Stimulated activated CD4-positive, alpha-beta T cell treated with anti-CD3 and anti-CD28 coated beads, TNF-alpha, amount 100 ng/mL, for 48 hours (primary cell): ENCODE measurements around the gene FAM98B.
"Not testable (repeated sequence)": the region's sequence is repeated elsewhere in the genome, so short reads cannot be mapped to it uniquely, and the experiment has no call there.

Experiments
- DNase-seq, 3 donors: peaks; one replicate each; pipeline ENCODE4 v3.0.0-alpha.2; 2020; ENCODE audit warnings: low read depth in 3 of 3

Gene FAM98B

GRCh38 chr15:38453971-38454695 is at the start of gene FAM98B:
Gene FAM98B, plus strand, starts transcription at chr15:38454127. Its CDS starts 35 bp downstream, at chr15:38454162.
- peak; percentile 76 to 83 (median 82) for DNase-seq

- no peak for DNase-seq
Observed at GRCh38 chr15:38406436-38406835, 47.5 kb upstream of the FAM98B start.

GRCh38 chr15:38408576-38408975 is 45.4 kb upstream of the FAM98B start:
- no peak for DNase-seq

GRCh38 chr15:38411902-38412301 is 42.0 kb upstream of the FAM98B start:
- DNase-seq, result no peak

GRCh38 chr15:38412466-38412865 is 41.5 kb upstream of the FAM98B start:
- no peak for DNase-seq

GRCh38 chr15:38414357-38414756 is 39.6 kb upstream of the FAM98B start:
- no peak for DNase-seq

DNA sequence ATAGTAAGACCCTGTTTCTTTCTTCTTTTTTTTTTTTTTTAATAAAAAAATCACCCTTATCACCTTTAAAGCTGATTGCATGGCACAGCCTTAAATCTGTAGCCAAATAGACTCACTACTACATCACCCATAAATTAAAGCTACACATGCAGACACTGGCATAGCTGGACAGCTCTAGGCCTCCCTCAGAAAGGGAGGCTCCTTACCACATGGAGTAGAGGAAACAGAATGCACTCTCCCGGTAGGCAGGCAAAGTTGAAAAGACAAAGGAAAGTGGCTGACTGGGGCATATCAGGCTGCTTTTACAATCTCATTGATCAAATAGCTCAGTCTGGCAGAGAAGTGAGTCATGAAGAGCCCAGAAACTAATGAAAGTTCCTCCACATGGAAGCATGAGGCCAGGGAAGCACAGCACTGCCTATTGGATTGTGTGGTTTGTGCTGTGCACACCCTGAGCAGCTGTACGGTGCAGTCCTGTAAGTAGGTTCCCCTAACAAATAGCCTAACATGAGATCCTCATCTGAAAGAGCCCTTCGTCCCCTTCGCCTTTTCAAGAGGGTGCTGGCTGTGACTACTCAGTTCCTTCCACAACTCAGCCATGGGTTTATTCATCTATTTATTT is 32.7 kb upstream of the FAM98B start:
- DNase-seq, result no peak

GRCh38 chr15:38424101-38424552 is 29.8 kb upstream of the FAM98B start:
- DNase-seq, result no peak

- no peak for DNase-seq
Observed at GRCh38 chr15:38425269-38425668, 28.7 kb upstream of the FAM98B start.

DNA sequence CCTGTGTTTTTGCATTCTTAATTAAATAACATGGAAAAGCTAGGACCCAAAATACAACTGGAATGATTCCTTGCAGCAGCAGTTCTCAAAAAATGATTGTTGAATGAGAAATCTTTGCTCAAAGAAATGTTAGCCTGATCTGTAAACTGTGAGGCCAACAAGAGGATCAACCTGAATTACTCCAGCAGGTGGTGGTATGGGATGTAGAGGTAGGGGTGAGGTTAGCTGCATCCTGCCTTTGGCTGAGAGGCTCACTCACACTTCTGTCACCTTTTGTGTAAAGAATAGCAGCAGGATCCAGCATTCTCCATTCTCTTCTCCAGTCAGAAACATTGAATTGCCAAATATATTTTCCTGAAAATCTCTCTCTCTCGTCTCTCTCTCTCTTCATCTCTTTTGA is 26.5 kb upstream of the FAM98B start:
- DNase-seq, result no peak

- DNase-seq, result no peak
Observed at GRCh38 chr15:38430106-38430760, 23.7 kb upstream of the FAM98B start.

DNA sequence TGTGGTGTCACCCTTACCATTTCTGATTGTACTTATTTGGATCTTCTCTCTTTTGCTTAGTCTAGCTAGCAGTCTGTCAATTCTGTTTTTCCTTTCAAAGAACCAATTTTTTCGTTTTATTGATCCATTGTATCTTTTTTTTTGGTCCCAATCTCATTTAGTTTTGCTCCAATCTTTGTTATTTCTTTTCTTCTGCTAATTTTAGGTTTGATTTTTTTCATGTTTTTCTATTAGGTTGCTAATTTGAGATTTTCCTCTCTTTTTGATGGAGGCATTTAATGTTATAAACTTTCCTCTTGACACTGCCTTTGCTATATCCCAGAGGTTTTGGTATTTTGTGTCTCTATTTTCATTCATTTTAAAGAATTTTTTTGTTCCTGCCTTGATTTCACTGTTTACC is 16.9 kb upstream of the FAM98B start:
- no peak for DNase-seq

DNA sequence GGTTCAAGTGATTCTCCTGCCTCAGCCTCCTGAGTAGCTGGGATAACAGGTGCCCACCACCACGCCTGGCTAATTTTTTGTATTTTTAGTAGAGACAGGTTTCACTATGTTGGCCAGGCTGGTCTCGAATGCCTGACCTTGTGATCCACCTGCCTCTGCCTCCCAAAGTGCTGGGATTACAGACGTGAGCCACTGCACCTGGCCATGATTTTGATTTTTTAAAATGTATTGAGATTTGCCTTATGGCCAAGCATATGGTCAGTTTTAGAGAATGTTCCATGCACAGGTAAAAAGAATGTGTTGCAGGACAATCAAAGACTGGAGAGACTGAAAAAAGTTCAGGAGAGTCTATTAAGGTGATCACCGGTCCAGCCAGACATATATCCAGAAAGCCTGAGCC is 16.3 kb upstream of the FAM98B start:
- not testable (repeated sequence) for DNase-seq

- no peak for DNase-seq
Observed at GRCh38 chr15:38438031-38438986, 15.6 kb upstream of the FAM98B start.

GRCh38 chr15:38440353-38441129 is 13.4 kb upstream of the FAM98B start:
- peak in 2 of 3 donors; percentile 27 to 46 for DNase-seq

DNA sequence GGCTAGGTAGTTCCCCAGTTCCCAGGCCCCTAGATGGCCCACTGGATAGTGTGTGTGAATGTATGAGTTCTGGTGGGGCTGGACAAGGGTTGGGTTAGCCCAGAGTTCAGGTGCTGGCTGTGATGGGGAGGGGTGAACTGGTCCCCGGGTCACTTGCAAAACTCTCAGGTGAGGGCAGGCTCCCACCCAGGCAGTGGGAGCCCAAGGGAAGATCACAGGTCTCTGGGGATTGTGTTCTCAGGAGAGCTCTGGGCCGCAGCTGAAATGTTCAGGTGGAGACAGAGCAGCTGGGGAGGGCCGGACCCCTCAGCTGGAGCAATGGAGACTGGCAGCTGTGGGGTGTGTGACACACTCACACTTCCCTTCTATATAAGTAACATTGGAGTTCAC is 12.8 kb upstream of the FAM98B start:
- no peak for DNase-seq

DNA sequence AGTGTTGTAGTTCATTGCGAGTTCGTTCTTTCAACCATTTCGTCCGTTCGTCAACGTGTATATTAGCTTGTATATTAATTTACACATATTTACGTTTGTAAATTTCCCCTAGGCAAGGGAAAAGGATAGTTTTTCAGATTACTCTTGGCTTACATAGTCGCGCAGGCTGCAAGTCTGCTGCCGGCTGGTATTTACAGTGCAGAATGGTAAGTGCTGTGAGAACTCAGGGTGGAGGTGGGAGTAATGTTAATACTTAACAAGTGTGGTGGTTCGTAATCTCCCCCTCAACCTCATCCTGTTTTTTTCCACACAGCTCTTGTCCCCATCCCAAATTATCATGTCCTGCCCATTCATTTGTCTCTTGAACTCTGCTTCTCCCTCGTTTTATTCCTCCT is 766 bp downstream of the FAM98B start:
- DNase-seq, result no peak

DNA sequence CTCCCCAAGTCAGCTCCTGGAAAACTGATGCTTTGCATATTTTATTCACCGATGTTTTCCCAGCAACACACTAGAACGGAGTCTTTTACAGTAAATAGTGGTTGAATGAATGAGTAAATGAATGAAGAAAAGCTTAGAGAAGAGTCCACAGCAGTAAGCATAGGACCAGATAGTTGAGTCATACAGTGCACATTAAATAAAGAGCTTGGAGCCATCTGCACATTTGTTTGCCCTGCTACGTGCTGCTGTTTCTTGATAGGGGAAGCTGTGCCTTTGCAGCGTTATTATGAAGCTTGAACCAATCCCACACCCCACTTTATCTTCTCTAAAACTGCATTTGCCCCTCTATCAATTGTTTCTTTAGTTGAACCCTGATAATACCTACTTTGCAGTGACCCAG is 1.2 kb downstream of the FAM98B start:
- DNase-seq, result no peak

DNA sequence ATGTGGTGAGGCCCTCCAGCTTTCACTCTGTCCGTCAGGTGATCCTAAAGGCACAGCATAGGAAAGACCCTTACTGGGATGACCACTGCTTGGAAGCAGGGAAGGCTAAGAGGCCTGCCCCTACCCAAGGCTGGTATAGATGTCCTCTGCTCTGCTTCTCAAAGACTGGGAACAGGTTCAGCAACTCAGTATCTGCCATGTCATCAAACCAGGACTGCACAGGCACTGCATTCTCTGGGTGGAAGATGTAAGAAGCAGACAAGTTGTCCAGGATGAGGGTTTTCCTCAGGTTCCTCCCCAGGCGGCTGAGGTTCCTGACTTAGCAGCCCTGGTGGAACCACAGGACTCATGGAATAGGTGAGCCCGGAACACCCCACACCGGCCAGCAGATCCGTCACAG is 4.7 kb downstream of the FAM98B start:
- no peak for DNase-seq

DNA sequence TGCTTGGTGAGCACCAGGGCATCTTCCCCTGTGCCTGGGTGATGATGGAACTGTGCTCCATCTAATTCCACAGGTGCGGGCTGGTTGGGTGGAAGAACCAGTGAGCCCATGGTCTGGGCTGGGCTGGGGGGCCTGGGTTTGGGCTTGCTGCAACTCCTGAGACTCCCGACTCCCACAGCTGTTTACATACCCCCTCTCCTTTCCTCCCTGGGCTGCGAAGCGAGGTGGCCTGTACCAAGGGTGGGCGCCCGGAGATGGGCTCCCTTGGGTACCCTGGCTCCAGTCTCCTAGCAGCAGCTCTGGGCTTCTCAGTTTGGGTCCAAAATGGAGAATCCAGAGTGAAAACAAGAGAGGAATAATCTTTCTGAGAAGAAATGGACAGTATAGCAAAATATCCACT is 5.6 kb downstream of the FAM98B start:
- no peak for DNase-seq

GRCh38 chr15:38460543-38460942 is 6.6 kb downstream of the FAM98B start:
- DNase-seq, result no peak
